HepG2 (cell line): ENCODE measurements around the gene ESRP2. TPM values are rescaled to one million over a fixed set of nuclear protein-coding genes. Genes with fewer than 3 reads are reported as not detected.

ENCODE experiments used
- MED1 ChIP-seq: sonication (generic); formaldehyde crosslinking; IDR thresholded peaks from 2 replicates; pipeline ENCODE4 v1.4.0; 2020; ENCODE audit warnings: missing genetic modification reagents
- NCOA1 ChIP-seq: sonication (generic); formaldehyde crosslinking; IDR thresholded peaks from 2 replicates; pipeline ENCODE4 v1.9.0; 2021; ENCODE audit warnings: missing genetic modification reagents
- RFXAP ChIP-seq: sonication (generic); formaldehyde crosslinking; IDR thresholded peaks from 2 replicates; pipeline ENCODE4 v1.4.0; 2020; ENCODE audit warnings: missing genetic modification reagents, borderline replicate concordance
- RNF2 ChIP-seq: fragments of 450-650 bp; conservative IDR thresholded peaks from 2 replicates; pipeline ENCODE4 v1.6.1; 2016; ENCODE audit warnings: low read depth
- ZMAT5 ChIP-seq: sonication (generic); formaldehyde crosslinking; IDR thresholded peaks from 2 replicates; pipeline ENCODE4 v1.5.0; 2020; ENCODE audit warnings: mild to moderate bottlenecking, low read depth, missing genetic modification reagents, borderline replicate concordance
- ZNF251 ChIP-seq: sonication (generic); formaldehyde crosslinking; IDR thresholded peaks from 2 replicates; pipeline ENCODE4 v1.9.0; 2021; ENCODE audit warnings: mild to moderate bottlenecking, missing genetic modification reagents
- ZNF282 ChIP-seq: fragments of 450-650 bp; IDR thresholded peaks from 2 replicates; pipeline ENCODE4 v1.6.1; 2018; ENCODE audit not compliant: partially characterized antibody
- ZNF318 ChIP-seq: sonication (generic); formaldehyde crosslinking; IDR thresholded peaks from 2 replicates; pipeline ENCODE4 v1.4.0; 2020; ENCODE audit warnings: mild to moderate bottlenecking, missing genetic modification reagents
- ZNF350 ChIP-seq: sonication (generic); formaldehyde crosslinking; IDR thresholded peaks from 2 replicates; pipeline ENCODE4 v1.4.0; 2020; ENCODE audit warnings: mild to moderate bottlenecking, low read depth, missing genetic modification reagents, borderline replicate concordance
- ZNF614 ChIP-seq: IDR thresholded peaks from 2 replicates; pipeline ENCODE4 v1.6.1; 2018; ENCODE audit warnings: missing biosample characterization, missing genetic modification reagents, inconsistent platforms, borderline replicate concordance
- ZSCAN29 ChIP-seq: sonication (generic); formaldehyde crosslinking; conservative IDR thresholded peaks from 2 replicates; pipeline ENCODE4 v1.4.0; 2020; ENCODE audit warnings: mild to moderate bottlenecking, missing genetic modification reagents
- polyA plus RNA-seq, 8 experiments: library from polyadenylated mRNA; depleted of rRNA in 3 of 8; stranded (reverse) in 7 of 8; unstranded in 1 of 8; fragments of >200 nt; fragmentation: Illumina TruSeq in 4 of 8; extraction: Trizol in 4 of 8; gene quantifications; 2 replicates each; pipeline versions ENCODE4 v1.2.1 to v1.2.3, GENCODE V29; 2011 to 2016; ENCODE audit warnings: low read depth in 4 of 8, missing spikeins in 1 of 8, mixed read lengths in 1 of 8; ENCODE audit not compliant: insufficient read depth in 1 of 8
- total RNA-seq, 5 experiments: library from RNA; depleted of rRNA; stranded (reverse); fragments of >200 nt; fragmentation: Illumina TruSeq; extraction: Trizol; gene quantifications; 2 replicates each; pipeline ENCODE4 v1.2.3, GENCODE V29; 2016; ENCODE audit warnings: low read depth in 1 of 5
- TF ChIP-seq, protein P1 (sequence below): sonication (generic); formaldehyde crosslinking; IDR thresholded peaks from 2 replicates; pipeline ENCODE4 v1.5.0; 2020; ENCODE audit warnings: missing genetic modification reagents, mild to moderate bottlenecking, borderline replicate concordance
- TF ChIP-seq, protein P2 (sequence below): fragments of 450-650 bp; IDR thresholded peaks from 2 replicates; pipeline ENCODE4 v1.6.1; 2017; ENCODE audit warnings: mild to moderate bottlenecking
- TF ChIP-seq, protein P3 (sequence below): sonication (generic); formaldehyde crosslinking; IDR thresholded peaks from 2 replicates; pipeline ENCODE4 v1.8.0; 2022; ENCODE audit warnings: mild to moderate bottlenecking, missing genetic modification reagents

Gene ESRP2
- total and polyA plus RNA-seq, 2 of the 13 experiments (the other 11 are each of a cell fraction or from before 2014, with no cell fraction given) = 21.1 to 32.4 TPM

DNA sequence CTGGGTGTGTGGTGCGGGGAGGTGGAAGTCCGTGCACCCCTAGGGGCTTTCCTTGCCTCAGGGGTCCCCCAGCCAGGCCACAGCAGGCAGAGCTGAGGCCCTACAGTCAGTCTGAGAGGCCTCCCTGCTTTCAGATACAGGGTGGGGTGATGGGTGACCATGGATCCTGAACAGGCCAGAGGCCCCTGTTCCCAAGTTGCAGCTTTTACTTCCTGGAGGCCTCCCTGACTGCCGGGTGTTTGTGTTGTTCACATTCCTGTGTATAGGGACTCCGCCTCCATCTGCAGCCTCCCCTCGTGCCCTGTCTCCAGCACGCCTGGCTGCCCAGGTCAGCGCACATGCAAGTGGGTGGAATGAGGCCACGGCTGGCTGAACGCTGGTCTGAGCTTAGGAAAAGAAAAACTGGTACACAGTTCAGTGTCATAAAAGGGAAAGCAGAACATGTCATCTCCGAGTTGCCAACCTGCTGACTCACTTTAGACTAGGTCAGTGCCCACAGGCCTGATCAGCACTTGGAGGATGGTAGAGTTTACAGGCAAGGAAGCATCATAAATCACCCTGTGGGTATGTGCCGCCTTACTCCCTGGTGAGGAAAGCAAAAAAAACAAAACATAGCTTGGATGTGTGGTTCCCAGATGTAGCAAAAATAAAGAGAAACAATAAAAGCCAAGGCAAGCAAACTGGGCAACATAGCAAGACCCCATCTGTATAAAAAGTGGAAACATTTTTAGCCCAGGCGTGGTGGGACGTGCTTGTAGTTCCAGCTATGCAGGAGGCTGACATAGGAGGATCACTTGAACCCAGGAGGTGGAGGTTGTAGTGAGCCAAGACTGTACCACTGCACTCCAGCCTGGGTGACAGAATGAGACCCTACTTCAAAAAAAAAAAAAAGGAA is 22.2 kb upstream of the ESRP2 start (continued):
- TF ChIP-seq RFXAP (CRISPR knock-in tag) (peak; percentile 68; the same call in 1 of the 2 replicates), ZNF318 (peak; percentile 93; the same call in 1 of the 2 replicates), ZNF282 (no peak), MED1 (CRISPR knock-in tag) (peak; percentile 92), ZMAT5 (CRISPR knock-in tag) (no peak), ZNF251 (CRISPR knock-in tag) (no peak), NCOA1 (peak; percentile 49; the same call in 1 of the 2 replicates), ZSCAN29 (peak; percentile 93), RNF2 (peak; percentile 85), ZNF614 (CRISPR knock-in tag) (peak; percentile 88; the same call in 1 of the 2 replicates), ZNF350 (peak; percentile 72; the same call in 1 of the 2 replicates)
- TF ChIP-seq, protein P1, sequence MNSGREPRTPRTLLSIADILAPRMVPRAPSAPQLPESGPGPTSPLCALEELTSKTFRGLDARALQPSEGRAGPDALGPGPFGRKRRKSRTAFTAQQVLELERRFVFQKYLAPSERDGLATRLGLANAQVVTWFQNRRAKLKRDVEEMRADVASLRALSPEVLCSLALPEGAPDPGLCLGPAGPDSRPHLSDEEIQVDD (CRISPR knock-in tag) = peak; percentile 63; the same call in 1 of the 2 replicates
- TF ChIP-seq, protein P2, sequence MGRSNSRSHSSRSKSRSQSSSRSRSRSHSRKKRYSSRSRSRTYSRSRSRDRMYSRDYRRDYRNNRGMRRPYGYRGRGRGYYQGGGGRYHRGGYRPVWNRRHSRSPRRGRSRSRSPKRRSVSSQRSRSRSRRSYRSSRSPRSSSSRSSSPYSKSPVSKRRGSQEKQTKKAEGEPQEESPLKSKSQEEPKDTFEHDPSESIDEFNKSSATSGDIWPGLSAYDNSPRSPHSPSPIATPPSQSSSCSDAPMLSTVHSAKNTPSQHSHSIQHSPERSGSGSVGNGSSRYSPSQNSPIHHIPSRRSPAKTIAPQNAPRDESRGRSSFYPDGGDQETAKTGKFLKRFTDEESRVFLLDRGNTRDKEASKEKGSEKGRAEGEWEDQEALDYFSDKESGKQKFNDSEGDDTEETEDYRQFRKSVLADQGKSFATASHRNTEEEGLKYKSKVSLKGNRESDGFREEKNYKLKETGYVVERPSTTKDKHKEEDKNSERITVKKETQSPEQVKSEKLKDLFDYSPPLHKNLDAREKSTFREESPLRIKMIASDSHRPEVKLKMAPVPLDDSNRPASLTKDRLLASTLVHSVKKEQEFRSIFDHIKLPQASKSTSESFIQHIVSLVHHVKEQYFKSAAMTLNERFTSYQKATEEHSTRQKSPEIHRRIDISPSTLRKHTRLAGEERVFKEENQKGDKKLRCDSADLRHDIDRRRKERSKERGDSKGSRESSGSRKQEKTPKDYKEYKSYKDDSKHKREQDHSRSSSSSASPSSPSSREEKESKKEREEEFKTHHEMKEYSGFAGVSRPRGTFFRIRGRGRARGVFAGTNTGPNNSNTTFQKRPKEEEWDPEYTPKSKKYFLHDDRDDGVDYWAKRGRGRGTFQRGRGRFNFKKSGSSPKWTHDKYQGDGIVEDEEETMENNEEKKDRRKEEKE = no peak
- TF ChIP-seq, protein P3, sequence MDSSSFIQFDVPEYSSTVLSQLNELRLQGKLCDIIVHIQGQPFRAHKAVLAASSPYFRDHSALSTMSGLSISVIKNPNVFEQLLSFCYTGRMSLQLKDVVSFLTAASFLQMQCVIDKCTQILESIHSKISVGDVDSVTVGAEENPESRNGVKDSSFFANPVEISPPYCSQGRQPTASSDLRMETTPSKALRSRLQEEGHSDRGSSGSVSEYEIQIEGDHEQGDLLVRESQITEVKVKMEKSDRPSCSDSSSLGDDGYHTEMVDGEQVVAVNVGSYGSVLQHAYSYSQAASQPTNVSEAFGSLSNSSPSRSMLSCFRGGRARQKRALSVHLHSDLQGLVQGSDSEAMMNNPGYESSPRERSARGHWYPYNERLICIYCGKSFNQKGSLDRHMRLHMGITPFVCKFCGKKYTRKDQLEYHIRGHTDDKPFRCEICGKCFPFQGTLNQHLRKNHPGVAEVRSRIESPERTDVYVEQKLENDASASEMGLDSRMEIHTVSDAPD (CRISPR knock-in tag) = no peak
